HG03045 (cell line): ENCODE measurements around the gene LYZL6.
"Not testable (repeated sequence)": the region's sequence is repeated elsewhere in the genome, so short reads cannot be mapped to it uniquely, and the experiment has no call there.

Experiments
- ATAC-seq: cut with Tn5 transposase; IDR thresholded peaks from one replicate; pipeline ENCODE4 v1.9.1; 2021; ENCODE audit warnings: mild to moderate bottlenecking, moderate library complexity; ENCODE audit not compliant: unreplicated experiment

LYZL6 gene

GRCh38 chr17:35948092-35948491 is 4.6 kb upstream of the LYZL6 start:
- no peak for ATAC-seq

- ATAC-seq: no peak
These were observed 3.7 kb upstream of the LYZL6 start for GRCh38 chr17:35947156-35947585.

- no peak for ATAC-seq
These were observed 638 bp upstream of the LYZL6 start for GRCh38 chr17:35944151-35944550.

- no peak for ATAC-seq
These were observed 826 bp downstream of the LYZL6 start for GRCh38 chr17:35942588-35943186.

- ATAC-seq: not testable (repeated sequence)
These were observed 5.0 kb downstream of the LYZL6 start for GRCh38 chr17:35938492-35938891.

- no peak for ATAC-seq
These were observed 7.5 kb downstream of the LYZL6 start for GRCh38 chr17:35936063-35936462.

- no peak for ATAC-seq
These were observed 8.8 kb downstream of the LYZL6 start for GRCh38 chr17:35934760-35935159.

GRCh38 chr17:35932586-35932985 is 10.9 kb downstream of the LYZL6 start:
- no peak for ATAC-seq

GRCh38 chr17:35931794-35932425 is 11.6 kb downstream of the LYZL6 start:
- no peak for ATAC-seq

GRCh38 chr17:35930211-35931065 is 13.1 kb downstream of the LYZL6 start, which contains the start of gene RDM1:
Gene RDM1, minus strand, starts transcription at chr17:35930773. Its CDS starts 46 bp downstream, at chr17:35930727.
- ATAC-seq: no peak

- no peak for ATAC-seq
These were observed 15.8 kb downstream of the LYZL6 start for GRCh38 chr17:35927714-35928113.

GRCh38 chr17:35923609-35924114 is 19.9 kb downstream of the LYZL6 start:
- no peak for ATAC-seq

GRCh38 chr17:35920229-35920628 is 23.3 kb downstream of the LYZL6 start:
- no peak for ATAC-seq

GRCh38 chr17:35918665-35919064 is 24.8 kb downstream of the LYZL6 start:
- no peak for ATAC-seq

- ATAC-seq: no peak
These were observed 25.8 kb downstream of the LYZL6 start for GRCh38 chr17:35917519-35918213.

GRCh38 chr17:35915153-35915964 is 28.2 kb downstream of the LYZL6 start:
- ATAC-seq: no peak

- ATAC-seq: no peak
These were observed 29.2 kb downstream of the LYZL6 start for GRCh38 chr17:35914354-35914753.

GRCh38 chr17:35913609-35914008 is 29.9 kb downstream of the LYZL6 start:
- ATAC-seq: no peak

GRCh38 chr17:35912942-35913341 is 30.6 kb downstream of the LYZL6 start:
- ATAC-seq: no peak

GRCh38 chr17:35912339-35912912 is 31.1 kb downstream of the LYZL6 start:
- no peak for ATAC-seq
